HFFc6 (cell line): ENCODE data around the gene DLG2. TPM values are rescaled to one million over a fixed set of nuclear protein-coding genes. Genes with fewer than 3 reads are reported as not detected.

ENCODE experiments used
- DNase-seq: peaks from one replicate; pipeline ENCODE4 v3.0.0-alpha.2; 2018
- H3K27ac Mint-ChIP-seq: 2 replicates; pipeline ENCODE4 v1.8.0; 2020; ENCODE audit warnings: mild to moderate bottlenecking, mixed read lengths
- H3K27me3 Mint-ChIP-seq: 2 replicates; pipeline ENCODE4 v1.8.0; 2021; ENCODE audit warnings: mild to moderate bottlenecking, moderate library complexity, mixed read lengths; ENCODE audit not compliant: insufficient read depth
- H3K36me3 Mint-ChIP-seq: 2 replicates; pipeline ENCODE4 v1.8.0; 2021; ENCODE audit warnings: low read depth, mixed read lengths
- H3K4me1 Mint-ChIP-seq: 2 replicates; pipeline ENCODE4 v1.8.0; 2020; ENCODE audit warnings: low read depth, mixed read lengths
- H3K4me3 Mint-ChIP-seq: 2 replicates; pipeline ENCODE4 v1.8.0; 2020; ENCODE audit warnings: mild to moderate bottlenecking, moderate library complexity, mixed read lengths
- H3K9me3 Mint-ChIP-seq: 2 replicates; pipeline ENCODE4 v1.8.0; 2020; ENCODE audit warnings: mild to moderate bottlenecking, mixed read lengths
- total RNA-seq, 6 experiments: library from RNA; stranded (reverse); fragmentation: NEBNext Ultra II Directional; extraction: Animal tissue kit (Norgen Biotek cat#: 25700); gene quantifications; 2 replicates in 1 of 6; 3 replicates in 5 of 6; pipeline ENCODE4 v1.2.3, GENCODE V29; 2021
- TF ChIP-seq, protein P1 (sequence below): fragments of 200-600 bp; sonication (generic); IDR thresholded peaks from 2 replicates; pipeline ENCODE4 v1.5.0; 2021; ENCODE audit warnings: antibody characterized with exemption, mild to moderate bottlenecking

Gene DLG2
- total RNA-seq, 6 experiments from 2014 or later = 0.39 to 1.00 (median 0.80) TPM; not detected in 1

DNA sequence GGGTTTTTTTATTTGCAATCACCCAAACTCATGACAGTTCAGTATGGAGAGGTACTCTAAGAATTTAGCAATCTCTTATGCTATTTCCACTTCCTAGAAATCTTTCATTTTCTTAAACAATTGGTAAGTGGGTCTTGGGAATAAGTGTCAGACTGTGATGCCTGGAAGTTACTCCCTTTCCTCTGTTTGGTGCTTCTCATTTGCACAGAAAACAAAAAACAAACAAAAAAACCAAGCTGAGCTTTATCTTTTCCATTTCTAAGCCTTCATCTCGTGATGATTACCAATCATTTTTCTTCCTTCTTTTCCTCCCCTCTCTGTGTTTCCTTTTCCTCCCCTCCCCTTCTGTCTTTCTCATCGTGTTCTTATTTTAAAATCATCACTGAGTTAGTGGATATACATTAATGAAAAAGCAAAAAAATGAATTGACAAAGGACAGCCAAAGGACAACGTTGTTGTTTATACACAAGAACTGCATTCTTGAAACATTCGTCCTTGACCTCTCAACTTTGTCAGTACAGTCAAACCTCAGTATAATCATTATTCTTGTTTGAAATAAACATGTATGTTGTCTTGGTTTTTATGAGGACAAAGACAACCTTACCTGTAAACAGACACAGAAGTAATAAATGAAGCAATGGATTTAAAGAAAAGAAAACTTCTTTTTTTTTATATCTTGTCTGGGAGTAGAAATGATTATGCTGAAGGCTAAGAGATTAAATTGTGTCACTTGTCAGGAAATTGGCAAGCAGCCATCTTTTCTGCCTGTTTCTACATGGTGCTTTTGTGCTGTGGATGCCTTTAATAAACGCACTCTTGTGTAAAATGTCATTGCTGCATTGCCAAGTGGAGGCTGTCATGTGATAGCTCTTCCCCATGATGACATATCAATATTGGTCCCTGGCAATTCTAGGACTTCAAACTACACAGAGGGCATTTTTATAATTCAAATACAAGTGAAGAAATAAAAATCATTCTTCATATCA, 1537.8 kb downstream of the DLG2 start:
- no peaks in the 10 kb centered on the region for H3K36me3 Mint-ChIP-seq
- H3K9me3 Mint-ChIP-seq = peaks cover 34% of the 10 kb centered on the region
- DNase-seq = no peak
- no peak overlapping the region for H3K27ac Mint-ChIP-seq
- TF ChIP-seq, protein P1, sequence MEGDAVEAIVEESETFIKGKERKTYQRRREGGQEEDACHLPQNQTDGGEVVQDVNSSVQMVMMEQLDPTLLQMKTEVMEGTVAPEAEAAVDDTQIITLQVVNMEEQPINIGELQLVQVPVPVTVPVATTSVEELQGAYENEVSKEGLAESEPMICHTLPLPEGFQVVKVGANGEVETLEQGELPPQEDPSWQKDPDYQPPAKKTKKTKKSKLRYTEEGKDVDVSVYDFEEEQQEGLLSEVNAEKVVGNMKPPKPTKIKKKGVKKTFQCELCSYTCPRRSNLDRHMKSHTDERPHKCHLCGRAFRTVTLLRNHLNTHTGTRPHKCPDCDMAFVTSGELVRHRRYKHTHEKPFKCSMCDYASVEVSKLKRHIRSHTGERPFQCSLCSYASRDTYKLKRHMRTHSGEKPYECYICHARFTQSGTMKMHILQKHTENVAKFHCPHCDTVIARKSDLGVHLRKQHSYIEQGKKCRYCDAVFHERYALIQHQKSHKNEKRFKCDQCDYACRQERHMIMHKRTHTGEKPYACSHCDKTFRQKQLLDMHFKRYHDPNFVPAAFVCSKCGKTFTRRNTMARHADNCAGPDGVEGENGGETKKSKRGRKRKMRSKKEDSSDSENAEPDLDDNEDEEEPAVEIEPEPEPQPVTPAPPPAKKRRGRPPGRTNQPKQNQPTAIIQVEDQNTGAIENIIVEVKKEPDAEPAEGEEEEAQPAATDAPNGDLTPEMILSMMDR = no peak
- no peak overlapping the region for H3K4me3 Mint-ChIP-seq
- no peaks in the 10 kb centered on the region; the same call in 1 of the 2 replicates for H3K27me3 Mint-ChIP-seq
- no peaks in the 10 kb centered on the region for H3K4me1 Mint-ChIP-seq

GRCh38 chr11:84071851-84072250, 1555.3 kb downstream of the DLG2 start:
- no peaks in the 10 kb centered on the region for H3K4me1 Mint-ChIP-seq
- TF ChIP-seq, protein P1 = no peak
- H3K9me3 Mint-ChIP-seq = peaks cover 17% of the 10 kb centered on the region
- DNase-seq = no peak
- H3K27ac Mint-ChIP-seq = no peak overlapping the region
- H3K36me3 Mint-ChIP-seq = no peaks in the 10 kb centered on the region
- H3K27me3 Mint-ChIP-seq = no peaks in the 10 kb centered on the region; the same call in 1 of the 2 replicates
- H3K4me3 Mint-ChIP-seq = no peak overlapping the region

- no peak for DNase-seq
- Mint-ChIP-seq H3K36me3 (no peaks in the 10 kb centered on the region), H3K27me3 (no peaks in the 10 kb centered on the region), H3K4me1 (no peaks in the 10 kb centered on the region), H3K27ac (no peak overlapping the region), H3K9me3 (peaks cover 5% of the 10 kb centered on the region), H3K4me3 (no peak overlapping the region)
- TF ChIP-seq, protein P1 = no peak
Observed at GRCh38 chr11:84069048-84069447, 1558.1 kb downstream of the DLG2 start.

GRCh38 chr11:84061726-84062125, 1565.4 kb downstream of the DLG2 start:
- TF ChIP-seq, protein P1 = no peak
- peaks cover 12% of the 10 kb centered on the region for H3K9me3 Mint-ChIP-seq
- no peak overlapping the region for H3K27ac Mint-ChIP-seq
- H3K4me3 Mint-ChIP-seq = no peak overlapping the region
- no peaks in the 10 kb centered on the region for H3K36me3 Mint-ChIP-seq
- H3K27me3 Mint-ChIP-seq = no peaks in the 10 kb centered on the region
- no peaks in the 10 kb centered on the region for H3K4me1 Mint-ChIP-seq
- DNase-seq = no peak

GRCh38 chr11:84056653-84057376, 1570.3 kb downstream of the DLG2 start:
- H3K4me1 Mint-ChIP-seq = no peaks in the 10 kb centered on the region
- no peak overlapping the region for H3K27ac Mint-ChIP-seq
- no peaks in the 10 kb centered on the region for H3K36me3 Mint-ChIP-seq
- no peaks in the 10 kb centered on the region for H3K27me3 Mint-ChIP-seq
- DNase-seq = no peak
- TF ChIP-seq, protein P1 = no peak
- no peak overlapping the region for H3K4me3 Mint-ChIP-seq
- peaks cover 22% of the 10 kb centered on the region for H3K9me3 Mint-ChIP-seq
